NCI-H510A treated with DMSO at 0.1 percent for 48 hours (cell line): ENCODE results near the gene KRT79.
"Not testable (repeated sequence)": the region's sequence is repeated elsewhere in the genome, so short reads cannot be mapped to it uniquely, and the experiment has no call there.

ENCODE experiments used
- DNase-seq: peaks from one replicate; lab custom pipeline; 2025; lab: John Stamatoyannopoulos, UW

KRT79 gene

DNA sequence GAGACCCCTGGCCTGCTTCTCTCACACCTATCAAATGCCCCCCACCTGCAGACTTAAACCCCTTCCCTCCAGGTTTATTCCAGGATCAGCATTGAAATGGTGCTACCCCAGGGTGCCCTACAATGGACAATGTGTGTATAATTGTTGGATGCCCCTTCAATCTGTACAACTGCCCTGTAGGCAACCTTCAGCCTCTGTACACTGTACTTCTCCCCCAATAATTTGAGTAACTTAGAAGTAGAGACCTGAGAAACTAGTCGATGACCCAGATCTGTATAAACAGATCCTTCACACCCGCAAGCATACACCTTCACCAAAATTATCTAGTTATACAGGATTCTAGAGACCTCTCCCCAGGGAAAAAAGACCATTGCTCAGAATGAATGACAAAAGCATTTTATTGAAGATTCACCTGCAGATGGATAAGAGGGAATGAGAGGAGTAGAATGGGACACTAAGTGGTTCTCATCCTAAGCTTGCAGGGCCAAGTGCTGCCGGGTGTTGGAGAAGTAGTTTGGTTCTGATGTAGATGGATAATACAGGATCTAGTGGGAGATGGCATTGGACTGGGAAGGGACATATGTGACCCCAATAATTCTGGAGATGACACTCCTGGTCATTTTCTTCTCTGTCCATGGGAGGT lies 27.8 kb downstream of the KRT79 start:
- DNase-seq, result no peak

DNA sequence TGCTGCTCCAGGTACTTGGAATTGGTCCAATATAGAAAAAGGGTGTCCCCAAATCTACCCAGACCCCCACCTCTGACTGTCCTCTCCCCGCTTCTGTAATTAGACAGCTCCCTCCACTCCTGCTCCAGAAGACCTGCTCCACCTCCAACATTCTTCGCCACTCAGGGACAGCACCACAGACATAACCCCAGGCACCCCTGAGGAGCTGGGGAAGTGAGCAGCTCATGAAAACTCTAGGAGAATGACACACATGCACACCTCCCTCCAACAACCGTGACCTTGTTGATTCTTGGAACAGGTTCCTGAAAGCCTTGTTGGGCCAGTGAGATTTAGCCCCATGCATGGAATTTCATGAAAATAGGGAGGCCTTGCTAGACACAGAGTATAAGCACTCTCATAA lies 28.4 kb downstream of the KRT79 start:
- DNase-seq, result no peak

DNA sequence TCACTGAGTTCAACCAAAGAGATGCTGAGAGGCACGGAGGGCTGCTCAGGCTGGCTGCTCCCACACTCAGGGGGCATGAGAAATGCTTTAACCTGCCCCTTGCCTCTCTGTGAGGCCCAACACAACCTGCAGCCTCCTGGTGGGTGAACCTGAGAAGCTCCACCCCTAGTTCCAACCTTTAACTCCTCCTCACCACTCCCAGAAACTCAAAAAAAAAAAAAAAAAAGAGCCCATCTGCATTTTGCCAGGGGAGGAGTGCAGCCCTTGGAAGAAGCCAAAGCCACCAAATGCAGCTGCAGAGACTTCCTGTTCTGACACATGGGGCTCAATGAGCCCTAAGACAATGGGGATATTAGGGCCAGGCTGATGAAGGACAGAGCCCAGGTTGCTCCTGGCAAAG lies 29.1 kb downstream of the KRT79 start:
- no peak for DNase-seq

DNA sequence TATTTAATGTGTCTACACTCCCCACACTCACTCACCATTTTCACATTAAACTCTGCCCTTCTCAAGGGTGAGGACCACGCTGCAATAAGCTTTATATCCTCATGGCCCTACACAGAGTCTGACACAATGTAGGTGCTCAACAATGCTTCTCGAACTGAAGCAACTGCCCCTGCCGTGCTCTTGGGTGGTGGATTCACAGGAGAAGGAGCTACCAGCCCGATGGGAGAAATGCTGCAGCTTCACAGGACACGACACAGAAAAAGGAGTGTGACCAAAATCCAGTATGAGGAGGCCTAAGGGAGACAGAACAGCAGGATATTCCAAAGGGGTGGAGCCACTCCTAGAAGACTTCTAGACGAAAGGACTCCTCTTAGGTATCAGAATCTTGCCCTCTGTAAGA lies 31.7 kb downstream of the KRT79 start:
- DNase-seq, result no peak

DNA sequence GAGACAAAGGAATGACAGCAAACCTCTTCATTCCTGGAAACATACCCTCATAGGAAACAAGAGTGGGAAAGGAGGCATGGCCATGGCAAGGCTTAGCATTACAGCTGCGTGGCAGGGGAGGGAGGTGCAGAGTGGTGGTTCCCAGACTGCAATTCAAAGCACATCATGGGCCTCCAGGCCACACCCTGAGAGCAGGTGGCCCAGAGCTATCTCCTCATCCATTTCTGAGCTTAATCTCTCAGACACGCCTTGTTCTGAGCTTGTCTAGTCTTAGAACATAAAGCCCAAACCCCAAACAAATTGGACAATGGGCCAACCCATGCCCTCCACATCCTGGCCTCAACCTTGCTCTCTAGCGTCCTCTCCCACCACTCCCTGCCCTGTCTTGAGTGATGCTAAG lies 32.3 kb downstream of the KRT79 start:
- no peak for DNase-seq

DNA sequence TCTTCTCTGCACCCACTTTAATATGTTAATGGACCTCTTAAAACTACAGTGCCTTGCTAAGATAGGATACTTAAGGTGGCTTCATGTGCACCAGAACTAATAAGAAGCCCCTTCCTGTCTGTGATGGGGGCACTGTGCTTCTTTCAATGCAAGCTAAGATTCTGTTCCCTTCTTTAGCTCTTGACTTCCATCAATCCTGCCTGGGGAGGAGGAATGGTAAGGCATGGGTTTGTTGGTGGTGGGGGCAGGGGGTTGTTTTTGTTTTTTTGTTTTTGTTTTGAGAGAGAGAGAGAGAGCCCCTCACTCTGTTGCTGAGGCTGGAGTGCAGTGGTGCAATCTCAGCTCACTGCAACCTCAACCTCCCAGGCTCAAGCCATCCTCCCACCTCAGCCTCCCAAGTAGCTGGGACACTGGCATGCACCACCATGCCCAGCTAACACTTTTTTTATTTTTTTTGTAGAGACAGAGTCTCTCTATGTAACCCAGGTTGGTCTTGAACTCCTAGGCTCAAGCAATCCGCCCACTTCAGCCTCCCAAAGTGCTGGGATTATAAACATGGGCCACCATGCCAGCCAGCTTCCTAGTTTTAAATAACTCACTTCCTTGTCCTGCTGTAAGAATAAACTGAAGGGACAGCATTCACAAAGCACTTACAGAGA lies 33.7 kb downstream of the KRT79 start:
- no peak for DNase-seq

DNA sequence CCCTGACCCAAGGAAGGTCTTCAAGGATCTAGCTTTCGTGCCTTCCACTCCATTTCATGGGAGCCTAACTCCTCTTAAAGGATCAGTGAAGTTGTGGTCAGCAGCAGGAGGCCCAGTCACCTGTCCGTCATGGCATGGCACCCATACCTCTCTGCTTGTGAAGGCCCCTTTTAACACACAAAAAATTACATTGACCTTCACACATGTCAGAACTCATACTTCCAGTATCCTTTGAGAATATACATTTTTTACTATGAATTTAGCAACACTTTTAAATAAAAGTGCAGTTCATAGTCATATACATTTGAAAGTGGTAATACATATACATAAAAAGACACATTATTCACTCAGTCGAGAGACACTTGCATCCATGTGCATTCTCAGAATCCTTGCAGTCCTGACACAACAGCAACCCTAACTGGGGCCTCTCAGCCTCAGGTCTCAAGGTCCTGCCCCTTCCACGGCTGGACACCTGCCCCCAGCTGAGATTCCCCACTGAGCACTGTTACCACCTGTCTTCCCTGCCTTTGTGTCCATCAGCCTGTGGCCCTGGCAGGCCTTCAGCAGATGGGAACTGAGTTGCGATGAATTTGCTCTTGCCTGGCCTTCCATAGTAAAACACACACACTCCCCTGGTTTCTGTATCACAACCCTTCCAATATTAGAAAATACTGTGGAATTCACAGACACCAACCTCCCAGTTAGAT lies 34.5 kb downstream of the KRT79 start:
- DNase-seq, result no peak

DNA sequence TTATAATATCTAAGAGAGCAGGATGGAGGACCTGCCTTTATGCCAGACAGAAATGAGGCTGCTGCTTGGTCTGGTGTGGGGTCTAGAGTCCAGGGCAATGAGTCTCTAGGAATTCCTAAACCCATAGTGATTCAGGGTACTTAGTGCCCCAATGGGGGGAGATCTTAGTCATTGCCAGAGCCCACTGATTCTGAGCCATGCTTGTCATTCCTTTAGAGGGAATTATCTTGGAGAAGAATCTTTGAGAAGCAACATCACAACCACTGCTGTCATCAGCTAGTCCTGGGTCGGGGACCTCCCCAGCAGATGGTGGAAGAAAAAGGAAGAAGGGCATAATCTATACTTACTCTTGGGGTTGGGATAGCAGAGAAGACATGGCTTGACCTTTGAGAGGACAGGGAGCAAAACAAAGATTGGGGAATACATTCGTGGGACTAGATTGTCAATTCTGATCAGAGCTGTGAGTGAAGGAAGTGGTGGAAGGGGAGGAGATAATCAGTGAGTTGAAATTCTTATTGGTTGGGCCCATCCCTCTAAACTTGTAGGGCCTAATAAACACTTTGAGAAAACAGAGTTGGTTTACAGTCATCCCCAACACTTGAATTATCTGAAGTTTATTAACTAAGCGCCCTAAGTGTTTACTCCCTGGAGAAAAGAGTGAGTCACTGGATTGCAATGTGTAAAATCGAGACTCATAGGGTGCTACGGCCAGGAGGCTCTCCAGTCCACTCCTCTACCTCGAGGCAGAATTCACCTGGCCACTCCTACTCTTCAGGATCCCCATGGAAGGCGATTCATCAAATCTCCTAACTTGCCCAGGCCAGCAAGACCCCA lies 35.2 kb downstream of the KRT79 start:
- no peak for DNase-seq

DNA sequence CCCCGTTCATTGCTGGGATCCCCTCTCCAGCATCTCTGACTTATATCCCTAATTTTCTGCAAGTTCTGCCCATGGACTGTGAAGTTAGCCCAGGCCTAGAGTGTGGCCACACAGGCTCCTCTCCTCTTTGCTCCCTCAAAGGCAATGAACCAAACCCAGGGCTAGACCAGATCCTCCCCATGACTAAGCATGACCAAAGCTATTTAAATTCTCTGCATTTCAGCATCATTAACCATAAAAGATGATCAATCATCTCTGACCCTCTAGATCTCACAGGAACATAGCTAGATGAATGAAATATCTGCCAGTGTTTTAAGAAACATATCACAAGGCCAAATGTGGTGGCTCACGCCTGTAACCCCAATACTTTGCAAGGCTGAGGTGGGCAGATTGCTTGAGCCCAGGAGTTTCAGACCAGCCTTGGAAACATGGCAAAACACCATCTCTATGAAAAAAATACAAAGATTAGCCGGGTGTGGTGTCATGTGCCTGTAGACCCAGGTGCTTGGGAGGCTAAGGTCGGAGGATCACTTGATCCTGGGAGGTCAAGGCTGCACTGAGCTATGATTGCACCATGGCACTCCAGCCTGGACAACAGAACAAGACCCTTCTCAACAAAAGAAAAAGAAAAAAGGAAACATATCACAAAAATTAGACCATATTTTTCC lies 36.0 kb downstream of the KRT79 start:
- DNase-seq, result no peak

DNA sequence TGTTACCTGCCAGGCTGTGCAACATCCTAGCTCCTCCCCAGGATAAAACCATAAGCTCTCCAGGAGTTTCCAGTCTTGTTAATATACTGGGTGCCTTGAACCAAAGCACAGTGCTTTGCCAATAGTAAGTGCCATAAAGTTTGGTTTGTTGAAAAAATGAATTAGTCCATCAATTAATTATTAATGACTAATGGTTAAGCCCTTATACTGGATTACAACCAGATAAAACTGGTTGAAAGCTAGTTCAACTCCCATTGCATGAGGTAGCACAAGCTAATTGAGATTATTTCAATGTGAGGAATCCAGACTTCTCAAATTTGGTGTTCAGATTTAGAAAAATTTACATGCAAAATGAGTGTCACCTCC lies 36.6 kb downstream of the KRT79 start:
- DNase-seq, result no peak

DNA sequence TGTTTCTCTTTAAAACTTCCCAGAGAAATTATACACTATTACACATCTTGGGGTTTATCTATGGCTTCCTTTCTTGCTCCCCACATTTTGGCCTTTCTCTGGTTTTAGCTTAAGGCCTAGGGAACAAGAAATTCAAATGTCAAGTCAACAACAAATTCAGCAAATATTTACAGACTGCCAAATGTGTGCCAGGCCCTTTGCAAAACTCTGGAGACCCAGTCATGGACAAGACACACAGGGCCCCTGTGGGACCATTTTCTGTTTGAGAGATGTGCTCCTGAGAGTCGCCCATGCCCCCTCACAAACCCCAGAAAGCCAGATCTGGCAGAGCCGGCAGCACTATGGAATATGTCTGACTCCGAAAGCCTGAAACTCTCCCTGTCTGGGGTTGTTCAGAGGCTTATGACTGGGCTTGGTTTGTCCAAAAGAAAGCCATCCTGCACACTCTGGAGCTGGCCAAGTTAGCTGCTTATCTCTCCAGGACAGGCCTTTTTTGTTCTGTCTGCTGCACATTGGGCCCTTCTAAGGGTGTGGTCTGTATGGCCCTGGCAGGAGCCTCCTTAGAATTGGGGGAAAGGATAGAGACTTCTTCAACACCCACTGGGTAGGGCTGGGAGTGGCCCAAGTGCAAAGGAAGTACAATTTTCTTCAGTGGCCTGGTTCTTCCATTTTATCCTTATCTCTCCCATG lies 37.1 kb downstream of the KRT79 start:
- DNase-seq, result no peak

DNA sequence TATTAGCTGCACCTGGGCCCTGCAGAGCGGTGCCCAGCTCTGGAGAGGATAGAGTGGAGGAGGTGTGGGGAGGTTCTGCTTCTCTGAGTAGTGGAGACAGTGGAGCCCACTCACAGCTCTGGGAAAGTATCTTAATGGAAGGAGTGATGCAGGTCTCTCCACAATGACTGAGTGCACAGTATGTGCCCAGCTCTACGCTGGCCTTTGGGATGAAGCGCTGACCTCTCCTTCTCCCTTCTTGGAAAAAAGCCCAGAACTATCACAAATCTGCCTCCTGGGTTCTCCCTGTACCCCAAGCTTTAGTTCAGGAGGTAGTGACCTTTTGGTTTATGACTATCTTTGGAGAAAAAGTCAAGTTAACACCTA lies 37.7 kb downstream of the KRT79 start:
- no peak for DNase-seq

DNA sequence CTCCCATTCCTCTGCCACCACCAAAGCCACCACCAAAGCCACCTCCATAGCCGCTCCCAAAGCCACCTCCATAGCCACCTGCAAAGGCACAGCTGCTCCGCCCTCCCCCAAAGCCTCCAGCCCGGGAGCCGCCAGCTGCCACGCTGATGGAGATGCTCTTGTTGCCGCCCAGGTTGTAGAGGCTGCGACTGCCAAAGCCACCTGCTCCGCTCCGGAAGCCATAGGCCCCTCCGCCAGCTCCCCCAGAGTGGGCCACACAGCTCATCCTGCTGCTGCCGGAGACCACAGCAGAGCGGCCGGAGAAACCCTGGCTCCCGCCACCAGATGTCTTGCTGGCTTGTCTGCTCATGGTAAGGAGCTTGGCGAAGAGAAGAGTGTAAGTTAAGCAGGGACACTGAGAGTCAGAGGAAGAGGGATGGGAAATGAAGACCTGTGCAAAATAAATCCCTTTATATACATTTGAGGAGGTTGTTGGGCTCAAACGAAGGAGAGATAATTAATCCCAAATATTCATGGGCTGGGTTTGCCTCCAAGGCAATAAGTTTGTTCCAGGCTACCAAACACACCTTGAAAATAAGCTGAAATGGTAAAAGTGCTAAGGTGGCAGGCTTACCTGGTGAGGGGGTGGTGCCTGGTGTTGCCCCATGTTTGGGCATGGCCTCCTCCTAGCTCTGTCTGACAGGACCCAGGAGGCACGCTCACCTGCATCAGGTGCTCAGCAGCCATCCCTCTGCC lies 38.2 kb downstream of the KRT79 start, which contains the start of gene KRT3:
TSS of gene KRT3 (minus strand) at position 424 of the 735 bp plus-strand sequence. CDS start at position 349, 75 bp downstream.
- DNase-seq, result peak; percentile 54

DNA sequence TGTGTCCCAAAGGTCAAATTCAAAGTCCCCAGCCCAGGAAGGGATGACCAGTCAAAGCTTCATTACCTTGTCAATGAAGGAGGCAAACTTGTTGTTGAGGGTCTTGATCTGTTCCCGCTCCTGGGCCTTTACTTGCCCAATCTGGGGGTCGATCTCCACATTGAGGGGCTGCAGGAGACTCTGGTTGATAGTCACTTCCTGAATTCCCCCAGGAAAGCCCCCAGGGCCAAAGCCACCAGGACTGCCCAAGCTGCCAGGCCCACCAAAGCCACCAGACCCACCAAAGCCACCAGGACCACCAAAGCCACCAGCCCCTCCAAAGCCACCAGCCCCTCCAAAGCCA lies 38.8 kb downstream of the KRT79 start:
- not testable (repeated sequence) for DNase-seq

DNA sequence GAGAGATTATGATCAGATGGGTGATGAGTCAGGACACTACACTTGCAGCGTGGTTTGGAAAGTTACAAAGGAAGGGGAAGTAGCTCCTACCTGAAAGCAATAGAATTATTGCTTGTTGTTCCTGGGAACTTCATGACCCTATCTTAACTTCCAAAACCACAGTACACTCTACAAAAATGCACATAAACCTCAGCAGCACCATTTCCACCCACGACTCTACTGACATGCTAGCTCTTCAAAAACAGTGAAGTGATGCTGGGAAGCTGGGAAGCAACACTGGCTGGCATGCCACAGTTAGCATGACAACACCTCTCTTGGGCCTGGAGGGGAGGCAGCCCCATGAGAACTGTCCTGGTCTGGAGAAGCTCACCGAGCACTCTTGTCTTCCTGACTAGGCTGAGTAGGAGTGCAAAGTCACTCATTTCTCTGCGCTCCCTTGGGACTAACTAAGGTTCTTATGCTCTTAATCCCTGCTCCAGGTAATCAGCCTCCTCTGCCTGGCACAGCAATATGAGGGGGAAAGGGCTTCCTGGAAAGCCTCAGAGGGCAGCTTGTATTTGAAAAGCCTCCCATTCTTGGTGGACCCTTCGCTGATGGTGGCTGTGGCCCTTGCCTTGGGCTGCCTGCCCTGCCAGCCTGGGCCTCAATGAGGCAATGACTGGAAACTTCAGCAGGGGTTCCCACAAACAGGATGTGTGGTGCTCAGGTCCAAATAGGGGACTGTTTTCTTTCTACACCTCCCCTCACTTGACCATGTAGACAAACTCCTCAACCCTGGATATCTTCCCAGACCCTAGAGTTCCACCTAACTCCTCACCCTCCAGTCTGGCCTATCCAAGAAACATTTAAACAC lies 39.4 kb downstream of the KRT79 start:
- no peak for DNase-seq

DNA sequence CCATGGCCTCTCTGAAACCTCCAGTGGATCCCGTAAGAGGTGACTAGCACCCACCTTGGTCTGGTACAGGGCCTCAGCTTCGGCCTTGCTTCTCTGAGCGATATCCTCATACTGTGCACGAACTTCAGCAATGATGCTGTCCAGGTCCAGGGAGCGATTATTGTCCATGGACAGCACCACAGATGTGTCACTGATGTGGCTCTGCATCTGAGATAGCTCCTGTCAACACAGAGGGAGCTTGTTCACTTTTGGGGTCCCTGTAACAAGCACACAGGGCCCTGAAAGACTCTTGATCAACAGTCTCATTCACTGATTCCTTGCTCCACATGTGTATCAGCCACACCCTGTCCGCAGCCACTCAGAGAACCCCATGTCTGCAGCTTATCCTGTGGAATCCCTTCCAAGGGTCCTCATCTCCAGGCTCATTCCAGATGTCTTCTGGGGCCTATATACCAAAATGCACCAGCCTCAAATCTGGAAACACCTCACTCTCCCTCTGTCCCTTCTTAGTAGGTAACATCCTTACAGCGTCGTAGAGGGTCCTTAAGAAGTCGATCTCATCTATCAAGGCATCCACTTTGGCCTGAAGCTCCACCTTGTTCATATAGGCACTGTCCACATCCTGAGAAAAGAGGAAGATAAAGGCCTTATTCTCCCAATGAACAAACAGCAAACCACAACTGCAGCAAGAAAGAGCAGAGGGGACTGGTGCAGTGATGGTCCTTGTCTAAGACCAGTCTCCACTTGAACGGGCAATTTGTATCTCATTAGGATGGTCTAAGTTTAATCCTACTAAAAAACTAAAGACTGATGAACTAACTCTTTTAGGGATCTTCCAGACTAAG lies 41.7 kb downstream of the KRT79 start:
- no peak for DNase-seq

DNA sequence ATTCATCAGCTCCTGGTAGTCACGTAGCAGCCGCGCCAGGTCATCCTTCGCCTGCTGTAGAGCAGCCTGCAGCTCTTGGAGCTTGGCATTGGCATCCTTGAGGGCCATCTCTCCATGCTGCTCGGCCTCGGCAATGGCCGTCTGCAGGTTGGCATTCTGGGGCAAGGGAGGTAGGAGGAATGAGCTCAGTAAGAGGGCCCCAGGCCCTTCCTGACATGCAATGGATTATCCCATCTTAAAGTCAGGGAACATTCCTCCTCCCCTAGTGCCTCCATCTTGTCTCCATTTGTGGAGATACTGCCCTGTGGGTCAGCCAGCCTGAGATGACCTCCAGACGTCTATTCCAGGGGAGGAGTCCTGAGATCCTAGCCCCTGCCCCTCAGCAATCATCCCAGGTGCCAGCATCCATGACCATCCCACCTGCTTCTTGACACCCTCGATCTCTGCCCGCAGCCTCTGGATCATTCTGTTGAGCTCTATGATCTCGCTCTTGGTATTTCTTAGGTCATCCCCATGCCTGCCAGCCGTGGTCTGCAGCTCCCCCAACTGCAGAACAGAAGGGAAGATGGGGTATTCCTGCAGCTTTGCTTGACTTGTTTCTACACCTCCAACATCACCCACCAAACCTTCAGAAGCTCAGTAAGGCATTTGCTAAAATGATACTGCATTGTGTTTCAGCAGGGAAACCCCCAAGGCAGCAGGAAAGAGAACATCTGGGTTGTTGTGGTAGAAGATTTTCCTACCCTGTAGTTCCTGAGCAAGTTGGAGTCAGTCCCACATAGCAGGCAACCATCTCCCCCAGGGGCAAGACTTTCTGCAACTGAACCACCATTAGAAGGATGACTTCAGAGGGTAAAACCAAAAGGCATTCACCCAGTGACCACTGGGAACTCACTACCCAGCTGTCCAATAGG lies 42.6 kb downstream of the KRT79 start:
- no peak for DNase-seq
